KMS-11 (cell line): ENCODE data around the gene STAG1.
A peak's percentile ranks its signal among the peaks of the same experiment; 100 is the strongest.

Source experiments
- H2AFZ ChIP-seq: fragments of 200-600 bp; sonication (generic); 2 replicates; pipeline ENCODE4 v1.6.1; 2016; ENCODE audit warnings: antibody characterized with exemption, mixed run types, low read depth
- H3K27ac ChIP-seq: fragments of 200-600 bp; sonication (generic); 2 replicates; pipeline ENCODE4 v1.6.1; 2016; ENCODE audit warnings: mild to moderate bottlenecking, mixed run types
- H3K27me3 ChIP-seq: fragments of 200-600 bp; sonication (generic); 2 replicates; pipeline ENCODE4 v1.6.1; 2017; ENCODE audit warnings: mild to moderate bottlenecking, low read depth, mixed run types, moderate library complexity; ENCODE audit not compliant: insufficient read depth
- H3K36me3 ChIP-seq: fragments of 200-600 bp; sonication (generic); 2 replicates; pipeline ENCODE4 v1.6.1; 2017; ENCODE audit warnings: mild to moderate bottlenecking, mixed run types; ENCODE audit not compliant: insufficient read depth
- H3K4me1 ChIP-seq: fragments of 200-600 bp; sonication (generic); 2 replicates; pipeline ENCODE4 v1.6.1; 2016; ENCODE audit warnings: mild to moderate bottlenecking, low read depth, mixed run types; ENCODE audit not compliant: poor library complexity, severe bottlenecking
- H3K4me2 ChIP-seq: fragments of 200-600 bp; sonication (generic); 2 replicates; pipeline ENCODE4 v1.7.0; 2016; ENCODE audit warnings: mild to moderate bottlenecking, mixed run types
- H3K4me3 ChIP-seq: fragments of 200-600 bp; sonication (generic); IDR thresholded peaks from 2 replicates; pipeline ENCODE4 v1.6.1; 2017; ENCODE audit warnings: low read depth, low read length, mixed read lengths; ENCODE audit not compliant: insufficient read depth
- H3K79me2 ChIP-seq: fragments of 200-600 bp; sonication (generic); 2 replicates; pipeline ENCODE4 v1.6.1; 2016; ENCODE audit warnings: low read depth, mixed run types; ENCODE audit not compliant: insufficient read depth
- H3K9ac ChIP-seq: fragments of 200-600 bp; sonication (generic); 2 replicates; pipeline ENCODE4 v1.6.1; 2016; ENCODE audit warnings: mild to moderate bottlenecking, mixed run types
- H4K20me1 ChIP-seq: fragments of 200-600 bp; sonication (generic); 2 replicates; pipeline ENCODE4 v1.6.1; 2016; ENCODE audit warnings: mild to moderate bottlenecking, mixed run types; ENCODE audit not compliant: insufficient read depth
- TF ChIP-seq, protein P1 (sequence below): fragments of 200-600 bp; sonication (generic); conservative IDR thresholded peaks from 2 replicates; pipeline ENCODE4 v1.6.1; 2017; ENCODE audit warnings: low read depth, mild to moderate bottlenecking, antibody characterized with exemption, low read length, moderate library complexity, mixed read lengths

Gene STAG1

DNA sequence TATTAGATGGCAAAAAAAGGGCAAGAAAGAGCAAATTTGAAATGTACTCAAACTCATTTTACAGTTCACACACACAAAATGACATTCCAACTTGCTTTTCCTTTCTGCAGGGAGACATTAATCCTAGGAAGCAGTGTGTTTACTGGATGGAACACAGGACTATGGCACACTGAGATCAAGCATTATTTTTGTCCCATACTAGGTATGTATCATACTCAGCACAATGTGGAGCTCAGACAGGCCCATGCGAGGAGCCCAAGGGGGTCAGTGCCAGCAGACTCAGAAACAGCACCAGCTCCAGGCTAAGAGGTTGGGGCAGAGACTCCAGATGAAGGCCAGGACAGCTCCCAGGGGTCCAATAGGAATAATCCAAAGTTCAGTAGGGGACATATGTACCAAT lies 36.0 kb upstream of the STAG1 start:
- no peaks in the 10 kb centered on the region for H4K20me1 ChIP-seq
- H3K36me3 ChIP-seq, result no peaks in the 10 kb centered on the region
- TF ChIP-seq, protein P1, sequence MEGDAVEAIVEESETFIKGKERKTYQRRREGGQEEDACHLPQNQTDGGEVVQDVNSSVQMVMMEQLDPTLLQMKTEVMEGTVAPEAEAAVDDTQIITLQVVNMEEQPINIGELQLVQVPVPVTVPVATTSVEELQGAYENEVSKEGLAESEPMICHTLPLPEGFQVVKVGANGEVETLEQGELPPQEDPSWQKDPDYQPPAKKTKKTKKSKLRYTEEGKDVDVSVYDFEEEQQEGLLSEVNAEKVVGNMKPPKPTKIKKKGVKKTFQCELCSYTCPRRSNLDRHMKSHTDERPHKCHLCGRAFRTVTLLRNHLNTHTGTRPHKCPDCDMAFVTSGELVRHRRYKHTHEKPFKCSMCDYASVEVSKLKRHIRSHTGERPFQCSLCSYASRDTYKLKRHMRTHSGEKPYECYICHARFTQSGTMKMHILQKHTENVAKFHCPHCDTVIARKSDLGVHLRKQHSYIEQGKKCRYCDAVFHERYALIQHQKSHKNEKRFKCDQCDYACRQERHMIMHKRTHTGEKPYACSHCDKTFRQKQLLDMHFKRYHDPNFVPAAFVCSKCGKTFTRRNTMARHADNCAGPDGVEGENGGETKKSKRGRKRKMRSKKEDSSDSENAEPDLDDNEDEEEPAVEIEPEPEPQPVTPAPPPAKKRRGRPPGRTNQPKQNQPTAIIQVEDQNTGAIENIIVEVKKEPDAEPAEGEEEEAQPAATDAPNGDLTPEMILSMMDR, result no peak
- H3K4me2 ChIP-seq, result no peak overlapping the region; the same call in none of the 2 replicates
- H2AFZ ChIP-seq, result peak overlapping the region; percentile 19; the same call in 1 of the 2 replicates
- no peak overlapping the region for H3K9ac ChIP-seq
- no peak overlapping the region for H3K4me3 ChIP-seq
- no peaks in the 10 kb centered on the region for H3K27me3 ChIP-seq
- H3K79me2 ChIP-seq, result no peaks in the 10 kb centered on the region
- peaks cover 32% of the 10 kb centered on the region for H3K4me1 ChIP-seq
- H3K27ac ChIP-seq, result no peak overlapping the region

DNA sequence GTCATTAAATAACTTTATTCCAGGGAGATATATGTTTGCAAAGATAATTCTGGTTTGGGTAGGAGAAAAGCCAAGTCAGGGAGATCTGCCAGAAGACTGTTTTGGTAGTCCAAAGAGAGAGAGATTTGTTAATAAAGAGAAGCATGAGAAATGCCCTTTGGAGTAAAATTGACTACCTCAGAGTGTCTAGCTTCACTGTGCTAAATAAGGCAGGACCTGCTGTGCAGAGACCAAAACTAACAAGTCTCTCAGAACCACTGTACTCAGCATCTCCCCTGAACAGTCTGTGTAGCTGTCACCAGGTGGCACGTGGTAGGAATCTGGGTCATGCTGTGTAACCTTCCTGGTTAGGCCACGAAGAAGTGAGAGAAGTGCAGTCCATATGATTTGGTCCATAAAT lies 35.2 kb upstream of the STAG1 start:
- Histone ChIP-seq H3K36me3 (no peaks in the 10 kb centered on the region), H3K27ac (peak overlapping the region; percentile 92), H2AFZ (peak overlapping the region; percentile 60; the same call in 1 of the 2 replicates), H3K27me3 (no peaks in the 10 kb centered on the region), H3K4me2 (peak overlapping the region; percentile 93), H3K9ac (peak overlapping the region; percentile 74), H3K79me2 (no peaks in the 10 kb centered on the region), H3K4me1 (peaks cover 32% of the 10 kb centered on the region), H4K20me1 (no peaks in the 10 kb centered on the region), H3K4me3 (peak overlapping the region; percentile 89)
- TF ChIP-seq, protein P1, result no peak

GRCh38 chr3:136783708-136784191 lies 31.6 kb upstream of the STAG1 start:
- TF ChIP-seq, protein P1, result no peak
- no peak overlapping the region for H2AFZ ChIP-seq

DNA sequence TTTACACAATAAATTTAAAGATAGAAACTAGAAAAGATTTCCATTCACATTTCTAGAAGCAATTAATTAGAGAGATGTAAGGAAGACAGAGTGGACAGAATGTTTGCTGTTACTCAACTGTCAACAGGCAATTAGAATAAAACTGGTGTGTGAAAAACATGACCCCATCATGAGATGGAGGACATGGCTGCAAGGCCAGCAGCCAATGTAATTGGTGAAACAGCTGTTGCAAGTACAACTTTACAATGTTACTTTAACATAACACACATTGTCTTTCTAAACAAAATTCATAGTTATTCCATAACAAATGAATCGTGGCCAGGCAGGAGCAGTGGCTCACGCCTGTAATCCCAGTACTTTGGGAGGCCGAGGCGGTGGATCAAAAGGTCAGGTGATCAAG lies 28.6 kb upstream of the STAG1 start:
- Histone ChIP-seq H2AFZ (no peak overlapping the region), H3K9ac (no peak overlapping the region), H3K4me2 (no peak overlapping the region), H3K4me1 (peaks cover 4% of the 10 kb centered on the region), H4K20me1 (no peaks in the 10 kb centered on the region), H3K79me2 (no peaks in the 10 kb centered on the region), H3K27ac (no peak overlapping the region), H3K4me3 (no peak overlapping the region), H3K27me3 (no peaks in the 10 kb centered on the region), H3K36me3 (no peaks in the 10 kb centered on the region)
- TF ChIP-seq, protein P1, result no peak

More at GRCh38 chr3:136783708-136784191, 31.6 kb upstream of the STAG1 start:
- Histone ChIP-seq H3K4me1 (peaks cover 32% of the 10 kb centered on the region), H3K27ac (no peak overlapping the region), H4K20me1 (no peaks in the 10 kb centered on the region), H3K4me2 (no peak overlapping the region), H3K27me3 (no peaks in the 10 kb centered on the region), H3K36me3 (no peaks in the 10 kb centered on the region), H3K4me3 (no peak overlapping the region), H3K79me2 (no peaks in the 10 kb centered on the region), H3K9ac (no peak overlapping the region)
